Stimulated activated naive CD8-positive, alpha-beta T cell treated with anti-CD3 and anti-CD28 coated beads, Interleukin-15, amount 100 ng/mL, for 72 hours (primary cell): ENCODE measurements around the gene LUM.

Source experiments
- ATAC-seq: fragments of 150-1000 bp; cut with Tn5 transposase; 2 replicates; pipeline ENCODE4 v1.10.0; 2021; ENCODE audit warnings: mild to moderate bottlenecking, moderate library complexity
- DNase-seq, 2 donors: peaks; one replicate each; pipeline ENCODE4 v3.0.0; 2021 to 2022
- H3K27ac Mint-ChIP-seq, 2 donors: one replicate each; pipeline ENCODE4 v1.8.0; 2022; ENCODE audit warnings: mild to moderate bottlenecking in 2 of 2, mixed read lengths in 2 of 2, moderate library complexity in 2 of 2
- H3K27me3 Mint-ChIP-seq: one replicate; pipeline ENCODE4 v1.8.0; 2022; ENCODE audit warnings: mixed read lengths
- H3K4me1 Mint-ChIP-seq: one replicate; pipeline ENCODE4 v1.8.0; 2022; ENCODE audit warnings: mild to moderate bottlenecking, mixed read lengths
- H3K4me3 Mint-ChIP-seq, 2 donors: one replicate each; pipeline ENCODE4 v1.8.0; 2022; ENCODE audit warnings: mild to moderate bottlenecking in 2 of 2, mixed read lengths in 2 of 2, moderate library complexity in 1 of 2
- H3K9me3 Mint-ChIP-seq, 2 donors: one replicate each; pipeline ENCODE4 v1.8.0; 2022; ENCODE audit warnings: mixed read lengths in 2 of 2

LUM gene

GRCh38 chr12:91064640-91065039 lies 46.7 kb downstream of the LUM start:
- ATAC-seq (no peak), DNase-seq (no peak)
- no peaks in the 10 kb centered on the region for H3K9me3 Mint-ChIP-seq
- H3K27me3 Mint-ChIP-seq: no peaks in the 10 kb centered on the region
- no peak overlapping the region for H3K4me3 Mint-ChIP-seq
- no peak overlapping the region for H3K27ac Mint-ChIP-seq
- no peaks in the 10 kb centered on the region for H3K4me1 Mint-ChIP-seq

- ATAC-seq (no peak), DNase-seq (no peak)
- Mint-ChIP-seq H3K9me3 (no peaks in the 10 kb centered on the region), H3K27ac (no peak overlapping the region), H3K4me1 (no peaks in the 10 kb centered on the region), H3K4me3 (no peak overlapping the region), H3K27me3 (no peaks in the 10 kb centered on the region)
Measured at GRCh38 chr12:91061091-91061490, 50.2 kb downstream of the LUM start.

- Mint-ChIP-seq H3K9me3 (no peaks in the 10 kb centered on the region), H3K4me3 (no peak overlapping the region), H3K27me3 (no peaks in the 10 kb centered on the region), H3K27ac (no peak overlapping the region), H3K4me1 (no peaks in the 10 kb centered on the region)
- ATAC-seq (no peak), DNase-seq (no peak)
Measured at GRCh38 chr12:91059211-91059610, 52.1 kb downstream of the LUM start.

GRCh38 chr12:91058786-91059185 lies 52.5 kb downstream of the LUM start:
- no peaks in the 10 kb centered on the region for H3K4me1 Mint-ChIP-seq
- no peak for ATAC-seq
- no peak overlapping the region for H3K4me3 Mint-ChIP-seq
- no peaks in the 10 kb centered on the region for H3K27me3 Mint-ChIP-seq
- no peak overlapping the region for H3K27ac Mint-ChIP-seq
- no peak for DNase-seq
- H3K9me3 Mint-ChIP-seq: no peaks in the 10 kb centered on the region

- no peak for DNase-seq
- ATAC-seq: no peak
- Mint-ChIP-seq H3K27ac (no peak within 1 kb of the TSS), H3K27me3 (no peaks in the 10 kb centered on the region), H3K4me1 (no peaks in the 10 kb centered on the region), H3K9me3 (no peaks in the 10 kb centered on the region), H3K4me3 (no peak within 1 kb of the TSS)
Measured at GRCh38 chr12:91057368-91058165, 53.7 kb downstream of the LUM start, which contains the start of gene KERA. Gene KERA (minus strand): TSS chr12:91058024. CDS start chr12:91056281, 1,743 bp downstream.

- ATAC-seq: no peak
- no peak for DNase-seq
- Mint-ChIP-seq H3K27ac (no peak overlapping the region), H3K9me3 (no peaks in the 10 kb centered on the region), H3K4me1 (no peaks in the 10 kb centered on the region), H3K4me3 (no peak overlapping the region), H3K27me3 (no peaks in the 10 kb centered on the region)
Measured at GRCh38 chr12:91056488-91056887, 54.8 kb downstream of the LUM start.

- H3K27ac Mint-ChIP-seq: no peak overlapping the region
- DNase-seq (no peak), ATAC-seq (no peak)
- no peaks in the 10 kb centered on the region for H3K4me1 Mint-ChIP-seq
- no peaks in the 10 kb centered on the region for H3K27me3 Mint-ChIP-seq
- H3K4me3 Mint-ChIP-seq: no peak overlapping the region
- no peaks in the 10 kb centered on the region for H3K9me3 Mint-ChIP-seq
Measured at GRCh38 chr12:91055976-91056375, 55.3 kb downstream of the LUM start.

- Mint-ChIP-seq H3K27me3 (no peaks in the 10 kb centered on the region), H3K9me3 (no peaks in the 10 kb centered on the region), H3K27ac (no peak overlapping the region), H3K4me3 (no peak overlapping the region), H3K4me1 (no peaks in the 10 kb centered on the region)
- DNase-seq: no peak
- no peak for ATAC-seq
Measured at GRCh38 chr12:91053951-91054715, 57.2 kb downstream of the LUM start.
